Measurements from ENCODE around the gene ASTE1.
"Not testable (repeated sequence)": the region's sequence is repeated elsewhere in the genome, so short reads cannot be mapped to it uniquely, and the experiment has no call there.

The ASTE1 gene, protein sequence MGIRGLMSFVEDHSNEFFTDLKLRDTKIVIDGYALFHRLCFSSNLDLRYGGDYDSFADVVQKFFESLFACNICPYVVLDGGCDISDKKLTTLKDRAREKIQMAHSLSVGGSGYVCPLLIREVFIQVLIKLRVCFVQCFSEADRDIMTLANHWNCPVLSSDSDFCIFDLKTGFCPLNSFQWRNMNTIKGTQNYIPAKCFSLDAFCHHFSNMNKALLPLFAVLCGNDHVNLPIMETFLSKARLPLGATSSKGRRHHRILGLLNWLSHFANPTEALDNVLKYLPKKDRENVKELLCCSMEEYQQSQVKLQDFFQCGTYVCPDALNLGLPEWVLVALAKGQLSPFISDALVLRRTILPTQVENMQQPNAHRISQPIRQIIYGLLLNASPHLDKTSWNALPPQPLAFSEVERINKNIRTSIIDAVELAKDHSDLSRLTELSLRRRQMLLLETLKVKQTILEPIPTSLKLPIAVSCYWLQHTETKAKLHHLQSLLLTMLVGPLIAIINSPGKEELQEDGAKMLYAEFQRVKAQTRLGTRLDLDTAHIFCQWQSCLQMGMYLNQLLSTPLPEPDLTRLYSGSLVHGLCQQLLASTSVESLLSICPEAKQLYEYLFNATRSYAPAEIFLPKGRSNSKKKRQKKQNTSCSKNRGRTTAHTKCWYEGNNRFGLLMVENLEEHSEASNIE

GRCh38 chr3:131026321-131027151 lies at the start of gene ASTE1, which contains the start of gene NEK11:
Gene ASTE1 (minus strand): TSS chr3:131026825. CDS start chr3:131025306, 1,519 bp downstream.
Gene NEK11 (plus strand): TSS chr3:131026877. CDS start chr3:131029709, 2,832 bp downstream.
- peak; percentile 84 for DNase-seq

DNA sequence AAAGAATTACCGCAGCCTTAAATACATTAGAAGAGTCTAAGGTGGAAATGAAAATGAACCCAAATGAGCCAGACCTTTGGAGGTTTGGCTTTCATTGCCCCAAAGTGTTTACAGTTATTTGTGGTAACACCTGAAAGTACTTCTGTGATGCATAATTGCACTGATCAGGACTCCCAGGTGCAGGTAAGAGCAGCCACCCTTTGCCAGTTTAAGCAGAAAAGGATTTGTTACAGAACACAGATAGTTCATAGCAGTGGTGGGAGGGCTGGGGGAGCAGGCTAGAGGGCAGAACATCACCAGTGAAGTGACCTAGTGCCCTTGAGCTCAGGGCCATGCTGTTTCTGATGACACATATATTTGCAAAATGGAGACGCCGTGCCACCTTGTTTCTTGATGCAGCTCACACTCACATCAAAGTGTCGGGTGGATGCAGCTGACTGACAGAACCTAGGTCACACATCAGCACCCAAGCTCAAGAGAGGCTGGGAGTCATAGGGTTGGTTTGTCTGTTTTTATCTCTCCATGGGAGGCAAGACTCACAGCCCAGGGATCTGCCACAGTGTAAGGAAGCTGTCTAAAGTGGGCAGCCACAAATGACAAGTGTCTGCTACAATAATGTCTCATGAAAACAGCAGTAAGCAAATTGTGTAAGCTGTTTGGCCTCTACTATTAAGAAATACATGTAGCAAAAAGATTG lies 49.2 kb upstream of the ASTE1 start:
- DNase-seq: no peak

DNA sequence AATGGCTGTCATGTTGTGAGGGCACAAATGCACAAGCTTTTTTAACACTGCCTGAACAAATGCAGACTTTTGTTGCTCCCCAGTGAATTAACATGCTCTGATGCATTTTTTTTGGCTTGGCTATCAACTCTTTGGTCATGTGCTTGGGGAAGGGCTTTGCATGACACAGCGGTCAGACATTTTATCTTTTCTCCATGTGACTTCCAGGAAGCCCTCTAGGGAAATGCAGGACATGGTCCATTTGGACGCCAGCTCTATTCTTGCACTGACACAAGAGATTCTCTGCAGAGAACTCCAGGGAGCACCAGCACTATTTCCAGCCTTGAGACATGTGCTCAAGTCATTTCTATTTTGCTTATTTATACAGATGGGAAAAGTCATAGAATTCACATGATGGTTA lies 46.2 kb upstream of the ASTE1 start:
- no peak for DNase-seq

GRCh38 chr3:131072099-131072559 lies 45.5 kb upstream of the ASTE1 start:
- DNase-seq: no peak

- no peak for DNase-seq
Observed at GRCh38 chr3:131067983-131068382, 41.4 kb upstream of the ASTE1 start.

GRCh38 chr3:131053043-131053859 lies 26.6 kb upstream of the ASTE1 start:
- DNase-seq: no peak

DNA sequence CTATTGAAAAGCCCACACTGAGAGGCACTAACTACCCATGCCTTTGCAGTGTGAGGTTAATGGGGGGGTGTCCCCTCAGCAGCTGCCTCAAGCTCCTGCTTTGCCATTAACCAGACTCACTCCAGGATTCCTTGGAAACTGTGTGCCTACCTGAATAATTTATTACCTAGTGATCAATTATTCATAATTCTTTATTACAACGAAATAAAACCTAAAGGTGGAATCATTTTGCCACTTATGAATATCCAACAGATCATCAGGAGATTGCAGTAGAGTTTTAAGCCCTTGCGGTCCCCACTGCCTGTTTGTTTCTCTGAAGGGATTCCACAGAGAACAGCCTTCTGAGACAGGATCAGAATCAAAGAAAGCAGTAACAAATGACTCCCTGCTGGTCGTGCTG lies 23.4 kb upstream of the ASTE1 start:
- DNase-seq: no peak

- DNase-seq: no peak
Observed at GRCh38 chr3:131048030-131048429, 21.4 kb upstream of the ASTE1 start.

DNA sequence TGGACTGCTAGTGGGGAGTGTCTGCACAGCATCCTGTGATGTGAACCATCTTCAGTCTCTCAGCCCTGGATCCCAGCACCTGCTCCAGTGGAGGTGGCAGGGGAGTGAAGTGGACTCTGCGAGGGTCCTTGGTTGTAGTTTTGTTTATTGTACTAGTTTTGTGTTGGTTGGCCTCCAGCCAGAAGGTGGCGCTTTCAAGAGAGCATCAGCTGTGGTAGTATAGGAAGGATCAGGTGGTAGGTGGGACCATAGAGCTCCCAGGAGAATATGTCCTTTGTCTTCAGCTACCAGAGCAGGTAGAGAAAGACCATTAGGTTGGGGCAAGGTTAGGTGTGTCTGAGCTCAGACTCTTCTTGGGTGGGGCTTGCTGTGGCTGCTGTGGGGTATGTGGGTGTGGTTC lies 21.0 kb upstream of the ASTE1 start:
- no peak for DNase-seq

- DNase-seq: not testable (repeated sequence)
Observed at GRCh38 chr3:131042271-131042985, 15.8 kb upstream of the ASTE1 start.

DNA sequence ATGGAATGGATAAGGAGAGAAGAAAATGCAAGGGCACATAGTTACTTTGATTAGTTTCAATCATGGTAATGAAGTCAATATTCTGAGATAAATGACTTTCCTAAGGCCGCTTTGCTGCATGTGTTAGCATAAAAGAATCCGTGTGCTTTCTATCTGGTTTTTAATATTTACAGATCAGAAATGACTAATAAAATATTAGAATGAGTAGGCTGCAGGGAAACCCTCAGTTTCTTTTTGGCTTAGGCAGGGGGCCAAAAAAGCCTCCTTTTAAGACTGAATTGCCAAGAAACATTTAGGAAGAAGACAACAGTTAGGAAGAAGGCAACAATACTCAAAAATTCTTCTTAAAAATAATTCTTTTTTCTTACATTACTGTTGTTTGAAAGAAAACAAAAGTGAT lies 11.7 kb upstream of the ASTE1 start:
- no peak for DNase-seq

- DNase-seq: no peak
Observed at GRCh38 chr3:131036986-131037385, 10.4 kb upstream of the ASTE1 start.

- no peak for DNase-seq
Observed at GRCh38 chr3:131036200-131036816, 9.7 kb upstream of the ASTE1 start.

DNA sequence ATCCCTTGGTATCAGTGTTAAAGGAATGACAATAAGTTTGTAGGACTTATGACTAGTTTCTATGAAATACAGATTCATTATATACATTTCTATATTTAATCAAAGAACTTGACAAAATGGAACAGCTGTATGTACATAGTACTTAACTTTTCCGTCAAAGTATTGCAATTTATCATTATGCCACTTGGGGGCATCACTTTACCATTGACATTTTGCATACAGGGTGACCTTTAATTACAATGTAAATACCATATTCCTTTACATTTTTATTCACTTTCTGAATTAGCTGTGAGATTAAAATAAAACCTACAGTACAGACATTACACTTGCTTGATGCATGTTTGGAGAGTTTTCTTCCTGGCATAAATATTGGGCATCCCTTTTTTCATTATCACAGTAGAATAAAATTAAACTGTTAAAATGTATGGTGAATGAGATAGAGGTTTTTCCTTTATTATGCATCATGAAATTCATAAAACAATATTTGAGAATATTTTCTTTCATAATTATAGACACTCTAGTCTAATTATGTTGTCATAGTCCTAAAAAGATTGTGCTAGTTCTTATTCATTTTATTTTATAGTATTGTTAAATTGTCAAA lies 7.0 kb upstream of the ASTE1 start:
- no peak for DNase-seq

DNA sequence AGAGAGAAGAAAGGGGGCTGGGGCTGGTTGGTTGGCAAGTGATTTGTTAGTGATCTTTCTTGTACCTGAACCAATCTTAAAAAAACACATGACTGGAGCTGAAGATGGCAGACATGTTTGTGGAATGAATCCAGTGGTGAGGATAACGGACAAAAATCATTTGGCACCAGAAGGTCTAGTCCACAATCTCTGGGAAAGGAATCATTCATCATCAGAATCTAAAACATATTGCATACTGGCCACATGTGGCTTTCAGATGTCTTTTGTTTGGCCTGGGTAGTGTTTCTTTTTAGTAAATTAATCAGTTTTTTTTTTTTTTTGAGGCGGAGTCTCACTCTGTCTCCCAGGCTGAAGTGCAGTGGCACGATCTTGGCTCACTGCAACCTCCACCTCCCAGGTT lies 5.0 kb upstream of the ASTE1 start:
- DNase-seq: no peak

- no peak for DNase-seq
Observed at GRCh38 chr3:131028844-131029243, 2.2 kb upstream of the ASTE1 start.

DNA sequence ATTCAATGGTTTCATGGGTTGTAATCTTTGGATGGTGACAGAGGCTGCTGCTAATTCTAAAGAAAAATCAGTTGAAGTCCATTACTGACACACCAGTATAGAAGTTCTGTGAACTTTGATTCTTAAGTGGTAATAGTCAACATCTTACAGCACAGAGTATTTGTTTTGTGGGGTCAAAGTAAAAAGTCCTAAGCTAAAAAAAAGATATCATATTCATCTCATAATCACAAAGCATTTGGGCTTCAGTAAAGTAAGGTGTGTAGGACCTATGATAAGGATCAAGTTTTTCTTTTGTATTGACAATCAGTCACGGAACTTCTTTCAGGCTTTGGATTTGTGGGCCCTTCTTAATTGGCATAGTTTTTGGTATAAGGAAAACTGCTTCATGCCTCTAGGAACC lies 1.1 kb downstream of the ASTE1 start:
- DNase-seq: no peak

DNA sequence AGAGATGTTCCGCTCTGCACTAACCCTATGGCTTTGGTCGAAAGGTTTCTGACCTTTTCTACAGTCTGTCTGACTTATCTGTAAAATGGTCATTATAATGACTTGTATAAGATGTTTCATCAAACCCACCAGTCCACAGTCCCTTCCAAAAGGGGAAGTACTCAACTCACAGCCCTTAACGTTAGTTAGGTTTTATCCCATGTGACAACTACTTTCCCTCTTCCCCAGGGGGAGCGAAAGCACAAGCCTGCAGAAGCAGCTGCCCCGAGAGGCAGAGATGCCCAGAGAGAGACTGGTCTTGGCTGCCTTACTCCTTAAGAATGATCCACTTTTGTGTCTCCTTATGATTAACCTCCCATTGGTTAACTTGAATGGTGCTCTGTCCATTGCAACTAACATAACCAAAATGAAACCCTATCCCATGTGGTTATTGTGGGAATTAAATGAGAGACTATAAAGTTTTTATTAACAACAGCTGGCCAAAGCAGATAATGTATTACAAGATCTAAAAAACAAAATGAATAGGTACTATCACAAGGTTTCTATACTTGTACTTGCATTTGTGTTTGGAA lies 6.4 kb downstream of the ASTE1 start:
- DNase-seq: no peak

DNA sequence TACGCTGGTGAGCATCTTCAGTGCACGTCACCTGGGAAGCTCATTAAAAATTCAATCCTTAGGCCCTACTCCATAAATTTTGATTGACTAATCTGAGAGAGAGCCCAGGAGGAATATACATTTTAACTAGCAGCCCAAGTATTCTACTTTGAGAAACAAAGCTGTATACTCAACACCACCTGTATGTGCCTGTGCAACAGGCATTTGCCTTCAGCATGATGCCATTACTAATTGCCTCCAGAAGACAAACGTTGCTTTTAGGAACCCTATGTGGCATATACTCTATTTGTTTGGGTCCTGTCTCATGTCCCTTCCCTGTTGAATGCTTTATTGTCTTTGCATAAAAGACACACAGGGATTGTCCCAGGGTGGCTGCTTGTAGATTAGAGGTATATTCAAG lies 7.7 kb downstream of the ASTE1 start:
- DNase-seq: no peak

DNA sequence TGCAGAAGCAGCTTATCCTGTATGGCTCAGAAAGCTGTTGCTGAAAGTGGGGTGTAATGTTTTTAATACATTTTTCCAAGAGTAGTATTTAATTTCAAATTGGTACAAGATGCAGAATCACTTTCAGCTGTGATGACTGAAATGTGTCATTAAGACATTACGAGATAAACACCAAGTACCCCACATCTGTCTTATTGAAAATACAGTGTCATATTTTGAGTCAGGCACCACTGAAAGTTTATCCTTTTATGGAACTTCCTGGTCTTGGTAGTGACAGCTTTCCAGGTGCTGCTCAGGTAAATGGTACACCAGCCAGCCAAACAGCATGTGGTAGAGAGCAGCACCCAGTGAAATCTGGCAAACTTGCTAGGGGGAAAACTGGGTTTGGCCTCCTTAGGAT lies 16.9 kb downstream of the ASTE1 start:
- no peak for DNase-seq
